HFF-Myc (cell line): ENCODE results near the gene ZNF648.
"Not testable (repeated sequence)": the region's sequence is repeated elsewhere in the genome, so short reads cannot be mapped to it uniquely, and the experiment has no call there.

Experiments used
- DNase-seq: peaks from one replicate; pipeline ENCODE4 v3.0.0-alpha.2; 2011; ENCODE audit warnings: low read depth; ENCODE audit errors: extremely low read depth
- H3K4me3 ChIP-seq: replicated peaks from 2 replicates; pipeline ENCODE4 v1.5.1; 2011; ENCODE audit warnings: low read depth, mild to moderate bottlenecking, control low read depth, low read length
- TF ChIP-seq, protein P1 (sequence below): IDR thresholded peaks from 2 replicates; pipeline ENCODE4 v1.5.1; 2012; ENCODE audit warnings: mild to moderate bottlenecking, low read depth, low read length, control low read depth; ENCODE audit errors: missing control alignments

ZNF648 gene

GRCh38 chr1:182050481-182051448 lies 10.7 kb downstream of the ZNF648 start:
- DNase-seq, result no peak
- TF ChIP-seq, protein P1, sequence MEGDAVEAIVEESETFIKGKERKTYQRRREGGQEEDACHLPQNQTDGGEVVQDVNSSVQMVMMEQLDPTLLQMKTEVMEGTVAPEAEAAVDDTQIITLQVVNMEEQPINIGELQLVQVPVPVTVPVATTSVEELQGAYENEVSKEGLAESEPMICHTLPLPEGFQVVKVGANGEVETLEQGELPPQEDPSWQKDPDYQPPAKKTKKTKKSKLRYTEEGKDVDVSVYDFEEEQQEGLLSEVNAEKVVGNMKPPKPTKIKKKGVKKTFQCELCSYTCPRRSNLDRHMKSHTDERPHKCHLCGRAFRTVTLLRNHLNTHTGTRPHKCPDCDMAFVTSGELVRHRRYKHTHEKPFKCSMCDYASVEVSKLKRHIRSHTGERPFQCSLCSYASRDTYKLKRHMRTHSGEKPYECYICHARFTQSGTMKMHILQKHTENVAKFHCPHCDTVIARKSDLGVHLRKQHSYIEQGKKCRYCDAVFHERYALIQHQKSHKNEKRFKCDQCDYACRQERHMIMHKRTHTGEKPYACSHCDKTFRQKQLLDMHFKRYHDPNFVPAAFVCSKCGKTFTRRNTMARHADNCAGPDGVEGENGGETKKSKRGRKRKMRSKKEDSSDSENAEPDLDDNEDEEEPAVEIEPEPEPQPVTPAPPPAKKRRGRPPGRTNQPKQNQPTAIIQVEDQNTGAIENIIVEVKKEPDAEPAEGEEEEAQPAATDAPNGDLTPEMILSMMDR, result no peak
- no peak overlapping the region for H3K4me3 ChIP-seq

DNA sequence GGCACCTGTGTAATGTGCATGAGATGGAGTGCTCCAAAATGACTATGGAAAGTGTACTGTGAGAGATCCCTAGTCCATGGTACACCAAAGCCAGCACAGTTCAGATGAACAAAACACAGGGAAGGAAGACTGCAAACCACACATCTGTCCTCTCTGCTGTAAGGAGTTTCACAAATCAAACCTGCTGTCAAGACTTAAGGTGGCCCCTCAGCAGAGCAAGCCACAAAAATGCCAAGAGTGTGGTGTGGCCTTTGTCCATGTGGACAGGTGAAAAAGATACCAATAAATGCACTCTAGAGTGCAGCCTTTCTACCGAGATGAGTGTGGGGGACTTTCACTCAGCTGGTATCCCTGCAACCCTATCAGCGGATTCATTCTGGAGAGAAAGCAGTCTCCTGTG lies 12.9 kb downstream of the ZNF648 start:
- TF ChIP-seq, protein P1, result no peak
- H3K4me3 ChIP-seq, result no peak overlapping the region
- no peak for DNase-seq

- TF ChIP-seq, protein P1, result no peak
- H3K4me3 ChIP-seq, result no peak overlapping the region
- no peak for DNase-seq
These were observed 14.7 kb downstream of the ZNF648 start for GRCh38 chr1:182046763-182047162.

GRCh38 chr1:182045481-182045880 lies 16.0 kb downstream of the ZNF648 start:
- not testable (repeated sequence) for H3K4me3 ChIP-seq, DNase-seq

GRCh38 chr1:182041615-182042014 lies 19.9 kb downstream of the ZNF648 start:
- no peak for DNase-seq
- no peak overlapping the region for H3K4me3 ChIP-seq
- TF ChIP-seq, protein P1, result no peak

GRCh38 chr1:182038220-182038619 lies 23.3 kb downstream of the ZNF648 start:
- no peak overlapping the region for H3K4me3 ChIP-seq
- TF ChIP-seq, protein P1, result no peak
- DNase-seq, result no peak

DNA sequence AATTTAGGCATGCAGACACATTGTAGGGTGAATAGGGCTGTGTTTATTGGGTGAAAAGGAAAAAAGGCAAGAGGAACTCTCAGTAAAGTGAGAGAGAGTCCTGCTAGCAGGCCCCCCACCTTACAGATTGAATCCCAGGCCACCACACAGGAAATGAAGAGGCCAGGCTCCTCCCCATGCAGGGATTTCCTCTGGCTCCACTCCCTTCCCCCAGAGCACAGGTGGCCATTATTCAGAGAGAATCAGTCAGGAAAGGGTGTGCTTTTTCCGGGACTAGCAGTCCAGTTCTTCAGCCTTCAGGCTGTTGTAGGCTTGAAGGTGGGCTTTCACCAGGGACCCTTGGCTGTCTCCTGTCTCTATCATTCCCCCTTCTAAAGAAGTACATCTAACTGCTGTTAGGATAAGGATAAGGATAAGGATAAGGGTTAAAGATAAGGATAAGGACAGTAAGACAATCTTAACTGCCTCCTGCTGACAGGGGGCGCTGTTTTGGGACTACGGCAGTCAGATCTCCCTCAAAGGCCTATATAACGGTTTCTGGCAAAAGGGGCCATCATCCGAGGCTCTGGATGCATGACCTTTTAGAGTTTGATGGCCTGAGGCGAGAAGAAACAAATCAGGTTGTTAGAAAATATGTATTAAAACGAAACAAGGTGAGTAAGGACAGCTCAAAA lies 26.3 kb downstream of the ZNF648 start:
- no peak for DNase-seq

More for the DNA sequence above, 26.3 kb downstream of the ZNF648 start:
- TF ChIP-seq, protein P1, result peak; percentile 30
- no peak overlapping the region for H3K4me3 ChIP-seq
